Endothelial cell (in vitro differentiated cells): ENCODE results near the gene FOXD1. TPM values are rescaled to one million over a fixed set of nuclear protein-coding genes. Genes with fewer than 3 reads are reported as not detected.

ENCODE experiments used
- DNase-seq: peaks from one replicate; pipeline ENCODE4 v3.0.0; 2021; ENCODE audit warnings: low spot score
- H3K27ac Mint-ChIP-seq: one replicate; pipeline ENCODE4 v1.8.0; 2021; ENCODE audit warnings: mixed read lengths, inconsistent platforms; ENCODE audit not compliant: unreplicated experiment
- H3K27me3 Mint-ChIP-seq: one replicate; pipeline ENCODE4 v1.8.0; 2021; ENCODE audit warnings: mild to moderate bottlenecking, moderate library complexity, mixed read lengths, inconsistent platforms; ENCODE audit not compliant: unreplicated experiment
- H3K36me3 Mint-ChIP-seq: one replicate; pipeline ENCODE4 v1.8.0; 2021; ENCODE audit warnings: mild to moderate bottlenecking, low read depth, mixed read lengths, inconsistent platforms; ENCODE audit not compliant: unreplicated experiment
- H3K4me1 Mint-ChIP-seq: one replicate; pipeline ENCODE4 v1.8.0; 2021; ENCODE audit warnings: mild to moderate bottlenecking, mixed read lengths, inconsistent platforms; ENCODE audit not compliant: unreplicated experiment
- H3K4me3 Mint-ChIP-seq: one replicate; pipeline ENCODE4 v1.8.0; 2021; ENCODE audit warnings: mild to moderate bottlenecking, mixed read lengths, inconsistent platforms; ENCODE audit not compliant: unreplicated experiment
- H3K9me3 Mint-ChIP-seq: one replicate; pipeline ENCODE4 v1.8.0; 2021; ENCODE audit warnings: mixed read lengths, inconsistent platforms; ENCODE audit not compliant: unreplicated experiment
- CTCF ChIP-seq: fragments of 200-600 bp; sonication (generic); IDR thresholded peaks from one replicate; pipeline ENCODE4 v1.5.0; 2021; ENCODE audit warnings: antibody characterized with exemption; ENCODE audit not compliant: unreplicated experiment
- total RNA-seq: library from RNA; stranded (reverse); fragmentation: NEBNext Ultra II Directional; extraction: Animal tissue kit (Norgen Biotek cat#: 25700); gene quantifications from one replicate; pipeline ENCODE4 v1.2.1, GENCODE V29; 2021; ENCODE audit not compliant: unreplicated experiment

FOXD1 gene
- total RNA-seq, 1 donor from 2014 or later = 0.33 TPM

DNA sequence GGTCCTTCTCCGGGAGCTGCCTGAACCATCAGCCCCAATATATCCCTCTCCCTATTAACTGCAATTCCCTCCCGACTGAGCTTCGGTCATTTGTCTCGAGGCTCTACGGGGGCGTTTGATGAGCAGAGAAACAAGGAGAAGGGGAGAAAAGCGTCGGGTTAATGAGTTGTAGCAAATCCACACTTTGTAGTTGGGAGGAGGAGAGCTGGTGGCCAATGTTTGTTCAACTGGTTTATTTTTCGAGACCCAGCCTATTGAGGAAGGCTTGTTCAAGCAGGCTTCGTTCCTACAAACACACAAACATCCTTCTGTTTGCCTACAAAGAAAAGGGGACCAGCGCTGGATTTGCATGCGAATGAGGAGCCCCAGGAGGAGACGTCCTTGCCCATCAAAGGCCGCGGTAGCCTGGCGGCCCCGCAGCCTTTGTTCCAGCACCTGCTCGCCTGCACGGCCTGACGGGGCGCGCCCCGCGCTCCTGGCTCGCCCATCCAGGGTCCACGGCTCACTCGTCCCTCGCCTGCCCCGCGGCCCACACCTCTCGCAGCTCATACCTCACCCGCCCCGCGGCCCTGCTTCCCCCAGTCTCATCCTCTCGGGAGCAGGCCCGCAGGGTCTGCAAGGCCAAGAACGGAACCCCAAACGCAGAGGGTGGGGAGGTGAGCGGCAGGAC is 4.6 kb downstream of the FOXD1 start:
- no peak for TF ChIP-seq CTCF
- Mint-ChIP-seq H3K4me3 (no peak overlapping the region), H3K36me3 (no peaks in the 10 kb centered on the region), H3K4me1 (peaks cover 11% of the 10 kb centered on the region), H3K27ac (no peak overlapping the region), H3K9me3 (no peaks in the 10 kb centered on the region), H3K27me3 (peaks cover 30% of the 10 kb centered on the region)
- no peak for DNase-seq

- no peaks in the 10 kb centered on the region for H3K36me3 Mint-ChIP-seq
- peaks cover 31% of the 10 kb centered on the region for H3K27me3 Mint-ChIP-seq
- no peak overlapping the region for H3K4me3 Mint-ChIP-seq
- no peak overlapping the region for H3K27ac Mint-ChIP-seq
- peaks cover 10% of the 10 kb centered on the region for H3K4me1 Mint-ChIP-seq
- no peak for TF ChIP-seq CTCF
- DNase-seq = no peak
- H3K9me3 Mint-ChIP-seq = no peaks in the 10 kb centered on the region
Observed at GRCh38 chr5:73442996-73443627, 5.5 kb downstream of the FOXD1 start.

DNA sequence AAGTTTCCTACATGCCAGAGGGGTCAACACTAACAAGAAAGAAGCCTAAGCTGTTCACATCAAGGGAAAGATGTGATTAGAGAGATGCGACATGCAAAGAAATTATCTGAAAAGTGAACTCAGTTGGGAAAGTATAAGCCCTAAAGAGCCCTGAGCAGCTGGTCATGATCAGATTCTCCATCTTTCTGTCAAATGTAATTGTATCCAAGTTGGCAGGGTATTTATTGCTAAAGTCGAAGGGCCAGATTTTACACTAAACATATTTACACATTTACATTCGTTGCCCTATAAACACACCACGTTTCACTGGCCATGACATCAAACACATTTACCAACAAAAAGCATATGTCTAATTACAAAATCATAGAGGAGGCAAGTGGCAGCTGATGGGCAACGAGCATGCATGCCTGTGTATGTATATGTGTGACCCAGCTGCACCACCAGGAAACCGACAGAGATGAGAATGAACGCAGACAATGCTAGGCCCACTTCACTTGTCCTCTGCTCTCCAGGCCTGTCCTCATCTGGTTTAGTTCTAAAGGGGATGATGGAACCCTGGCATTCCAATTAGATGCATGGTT is 6.3 kb downstream of the FOXD1 start:
- H3K9me3 Mint-ChIP-seq = no peaks in the 10 kb centered on the region
- DNase-seq = no peak
- H3K27me3 Mint-ChIP-seq = peaks cover 33% of the 10 kb centered on the region
- TF ChIP-seq CTCF = no peak
- H3K27ac Mint-ChIP-seq = no peak overlapping the region
- no peak overlapping the region for H3K4me3 Mint-ChIP-seq
- peaks cover 15% of the 10 kb centered on the region for H3K4me1 Mint-ChIP-seq
- H3K36me3 Mint-ChIP-seq = no peaks in the 10 kb centered on the region

DNA sequence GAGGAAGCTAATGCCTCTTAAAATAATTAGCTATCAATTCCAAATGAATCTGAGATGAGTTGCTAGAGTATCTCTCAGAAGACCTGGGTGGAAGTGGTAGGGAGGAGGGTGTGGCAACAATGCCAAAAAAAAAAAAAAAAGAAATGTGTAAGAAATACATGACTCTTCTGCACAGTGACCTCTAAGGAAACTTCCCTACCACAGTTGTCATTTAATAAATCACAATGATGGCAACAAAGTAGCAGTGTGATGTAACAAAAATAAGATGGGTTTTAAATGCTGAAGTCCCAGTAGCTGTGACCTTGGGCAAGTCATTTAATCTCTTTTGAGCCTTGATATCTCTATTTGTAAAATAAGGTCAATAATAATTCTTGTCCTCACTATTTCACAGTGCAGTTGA is 7.2 kb downstream of the FOXD1 start:
- no peaks in the 10 kb centered on the region for H3K9me3 Mint-ChIP-seq
- H3K36me3 Mint-ChIP-seq = no peaks in the 10 kb centered on the region
- no peak for TF ChIP-seq CTCF
- H3K4me3 Mint-ChIP-seq = no peak overlapping the region
- no peak overlapping the region for H3K27ac Mint-ChIP-seq
- peaks cover 34% of the 10 kb centered on the region for H3K27me3 Mint-ChIP-seq
- DNase-seq = no peak
- peaks cover 10% of the 10 kb centered on the region for H3K4me1 Mint-ChIP-seq

GRCh38 chr5:73440262-73440661 is 8.3 kb downstream of the FOXD1 start:
- H3K4me3 Mint-ChIP-seq = no peak overlapping the region
- no peak for TF ChIP-seq CTCF
- H3K36me3 Mint-ChIP-seq = peaks cover 5% of the 10 kb centered on the region
- no peak overlapping the region for H3K27ac Mint-ChIP-seq
- peaks cover 13% of the 10 kb centered on the region for H3K4me1 Mint-ChIP-seq
- DNase-seq = no peak
- H3K9me3 Mint-ChIP-seq = no peaks in the 10 kb centered on the region
- peaks cover 40% of the 10 kb centered on the region for H3K27me3 Mint-ChIP-seq
